ENCODE measurements around the gene E4F1. TPM values are rescaled to one million over a fixed set of nuclear protein-coding genes. Genes with fewer than 3 reads are reported as not detected.

E4F1 gene
- total RNA-seq, 2 experiments from 2014 or later, result 31.8 to 33.8 TPM

GRCh38 chr16:2210009-2210332 is 13.4 kb upstream of the E4F1 start:
- Mint-ChIP-seq H3K27me3 (no peaks in the 10 kb centered on the region), H3K27ac (no peak overlapping the region), H3K9me3 (no peaks in the 10 kb centered on the region), H3K4me3 (peak overlapping the region; percentile 11), H3K36me3 (ENCODE audit: low read depth) (peaks cover 16% of the 10 kb centered on the region), H3K4me1 (ENCODE audit: low read depth) (peaks cover 19% of the 10 kb centered on the region)
- no peak overlapping the region for H3K4me3 ChIP-seq (ENCODE audit: low read length)
- CTCF ChIA-PET, result no interaction called here
- TF ChIP-seq CTCF (IDR thresholded peaks at IDR 0.05), result no peak
- H3K27ac ChIP-seq (ENCODE audit: low read depth in 1 of 2, low read length in 2 of 2), result no peak overlapping the region
- intact Hi-C loops (cut with DNase I, micrococcal nuclease), result loop anchor here in 1 of 2 experiments (10.0 kb wide), 1 partner anchor 795 kb away; the partner anchor contains the start of gene UNKL
- peaks cover 37% of the 10 kb centered on the region for H3K4me1 ChIP-seq (ENCODE audit: insufficient read depth, low read length)
- H3K9me3 ChIP-seq (ENCODE audit: control insufficient read depth in 1 of 2, insufficient read depth in 1 of 2, low read length in 2 of 2), result no peaks in the 10 kb centered on the region
- ATAC-seq (ENCODE audit: poor library complexity) (no peak), DNase-seq (no peak)
- POLR2A ChIA-PET, result no interaction called here
- H3K36me3 ChIP-seq (ENCODE audit: insufficient read depth, low read length), result peaks cover 32% of the 10 kb centered on the region
- H3K27me3 ChIP-seq (ENCODE audit: control insufficient read depth in 1 of 2, insufficient read depth in 2 of 2, low read length in 2 of 2), result no peaks in the 10 kb centered on the region

GRCh38 chr16:2210386-2211365 is 12.7 kb upstream of the E4F1 start, which contains the start of gene BRICD5:
Gene BRICD5 (minus strand): TSS chr16:2210863. CDS start chr16:2210833, 30 bp downstream.
- Histone ChIP-seq H3K36me3 (ENCODE audit: insufficient read depth, low read length) (peaks cover 32% of the 10 kb centered on the region), H3K4me3 (ENCODE audit: low read length) (no peak within 1 kb of the TSS), H3K4me1 (ENCODE audit: insufficient read depth, low read length) (peaks cover 38% of the 10 kb centered on the region), H3K27me3 (ENCODE audit: control insufficient read depth in 1 of 2, insufficient read depth in 2 of 2, low read length in 2 of 2) (no peaks in the 10 kb centered on the region), H3K27ac (ENCODE audit: low read depth in 1 of 2, low read length in 2 of 2) (no peak within 1 kb of the TSS), H3K9me3 (ENCODE audit: control insufficient read depth in 1 of 2, insufficient read depth in 1 of 2, low read length in 2 of 2) (no peaks in the 10 kb centered on the region)
- no peak for ATAC-seq (ENCODE audit: poor library complexity)
- Mint-ChIP-seq H3K9me3 (no peaks in the 10 kb centered on the region), H3K27ac (peak within 1 kb of the TSS; percentile 24), H3K4me1 (ENCODE audit: low read depth) (peaks cover 19% of the 10 kb centered on the region), H3K4me3 (peak within 1 kb of the TSS; percentile 11), H3K36me3 (ENCODE audit: low read depth) (peaks cover 16% of the 10 kb centered on the region), H3K27me3 (no peaks in the 10 kb centered on the region)
- intact Hi-C loops (cut with DNase I, micrococcal nuclease), result loop anchor here in 1 of 2 experiments (10.0 kb wide), 1 partner anchor 796 kb away; the partner anchor contains the start of gene UNKL
- ChIA-PET POLR2A (interaction anchor here (1.3 kb wide), 1 partner anchor 246 kb away, joined by 3 read pairs; the partner anchor contains the start of gene RPS2), CTCF (no interaction called here)
- no peak for TF ChIP-seq CTCF (IDR thresholded peaks at IDR 0.05)
- no peak for DNase-seq

GRCh38 chr16:2211923-2212347 is 11.5 kb upstream of the E4F1 start:
- H3K4me1 Mint-ChIP-seq (ENCODE audit: low read depth), result peaks cover 11% of the 10 kb centered on the region
- H3K4me3 Mint-ChIP-seq, result peak overlapping the region; percentile 55

More at GRCh38 chr16:2211923-2212347, 11.5 kb upstream of the E4F1 start:
- Histone ChIP-seq H3K9me3 (ENCODE audit: control insufficient read depth in 1 of 2, insufficient read depth in 1 of 2, low read length in 2 of 2) (no peaks in the 10 kb centered on the region), H3K4me3 (ENCODE audit: low read length) (no peak overlapping the region), H3K4me1 (ENCODE audit: insufficient read depth, low read length) (peaks cover 27% of the 10 kb centered on the region), H3K27me3 (ENCODE audit: control insufficient read depth in 1 of 2, insufficient read depth in 2 of 2, low read length in 2 of 2) (no peaks in the 10 kb centered on the region), H3K27ac (ENCODE audit: low read depth in 1 of 2, low read length in 2 of 2) (no peak overlapping the region), H3K36me3 (ENCODE audit: insufficient read depth, low read length) (peaks cover 27% of the 10 kb centered on the region)
- TF ChIP-seq CTCF (IDR thresholded peaks at IDR 0.05), result no peak
- POLR2A ChIA-PET, result interaction anchor here (0.6 to 1.3 kb wide), 2 partner anchors 28 to 247 kb away, joined by 3 read pairs; partner anchors contain the start of gene RPS2
- intact Hi-C loops (cut with DNase I, micrococcal nuclease), result loop anchor here in 1 of 2 experiments (10.0 kb wide), 1 partner anchor 797 kb away; the partner anchor contains the start of gene UNKL
- Mint-ChIP-seq H3K27me3 (no peaks in the 10 kb centered on the region), H3K9me3 (no peaks in the 10 kb centered on the region), H3K36me3 (ENCODE audit: low read depth) (peaks cover 10% of the 10 kb centered on the region), H3K27ac (peak overlapping the region; percentile 24)
- ATAC-seq (ENCODE audit: poor library complexity), result no peak
- DNase-seq, result no peak
- CTCF ChIA-PET, result no interaction called here
